Epithelial cell of esophagus (primary cell): ENCODE data around the gene SLC24A2.
A peak's percentile ranks its signal among the peaks of the same experiment; 100 is the strongest.

Source experiments
- DNase-seq: peaks from one replicate; pipeline ENCODE4 v3.0.0; 2010; ENCODE audit warnings: low read depth
- H3K4me3 ChIP-seq: 2 replicates; pipeline ENCODE4 v1.5.1; 2011; ENCODE audit warnings: mild to moderate bottlenecking, low read length, control low read depth
- CTCF ChIP-seq: IDR thresholded peaks from 2 replicates; pipeline ENCODE4 v1.5.1; 2011; ENCODE audit warnings: low read depth, mild to moderate bottlenecking, low read length, control low read depth, inconsistent platforms; ENCODE audit not compliant: insufficient read depth; ENCODE audit errors: missing control alignments

SLC24A2 gene

GRCh38 chr9:19784136-19784535 is 4.7 kb downstream of the SLC24A2 start:
- no peak for DNase-seq
- H3K4me3 ChIP-seq: no peak overlapping the region
- TF ChIP-seq CTCF: no peak

GRCh38 chr9:19783500-19783899 is 5.3 kb downstream of the SLC24A2 start:
- TF ChIP-seq CTCF: no peak
- H3K4me3 ChIP-seq: no peak overlapping the region
- no peak for DNase-seq

GRCh38 chr9:19782005-19782404 is 6.8 kb downstream of the SLC24A2 start:
- DNase-seq: peak; percentile 44
- H3K4me3 ChIP-seq: no peak overlapping the region
- TF ChIP-seq CTCF: no peak

- TF ChIP-seq CTCF: no peak
- DNase-seq: no peak
Observed at GRCh38 chr9:19781240-19781639, 7.6 kb downstream of the SLC24A2 start.

GRCh38 chr9:19771446-19771845 is 17.4 kb downstream of the SLC24A2 start:
- TF ChIP-seq CTCF: no peak
- H3K4me3 ChIP-seq: no peak overlapping the region
- DNase-seq: no peak

More at GRCh38 chr9:19781240-19781639, 7.6 kb downstream of the SLC24A2 start:
- H3K4me3 ChIP-seq: no peak overlapping the region

- no peak overlapping the region for H3K4me3 ChIP-seq
- DNase-seq: no peak
- no peak for TF ChIP-seq CTCF
Observed at GRCh38 chr9:19770973-19771372, 17.9 kb downstream of the SLC24A2 start.

GRCh38 chr9:19769213-19769612 is 19.6 kb downstream of the SLC24A2 start:
- peak; percentile 87 for DNase-seq
- no peak for TF ChIP-seq CTCF
- H3K4me3 ChIP-seq: no peak overlapping the region
